GM12891 (cell line): ENCODE results near the gene CELSR1.
"Not testable (repeated sequence)": the region's sequence is repeated elsewhere in the genome, so short reads cannot be mapped to it uniquely, and the experiment has no call there.

ENCODE experiments used
- DNase-seq: peaks from one replicate; pipeline ENCODE4 v3.0.0; 2011; ENCODE audit warnings: low spot score; ENCODE audit not compliant: insufficient read length
- FAIRE-seq: peaks from 2 replicates; lab custom pipeline; 2011; peaks lifted over from hg19 to GRCh38; lab: Jason Lieb, UNC
- PAX5 ChIP-seq: IDR thresholded peaks from 2 replicates; pipeline ENCODE4 v1.6.1; 2011; ENCODE audit warnings: low read length, moderate library complexity, mild to moderate bottlenecking; ENCODE audit not compliant: insufficient read depth, severe bottlenecking
- POLR2A ChIP-seq: IDR thresholded peaks from 2 replicates; pipeline ENCODE4 v1.6.1; 2011; ENCODE audit warnings: low read depth, low read length, control low read depth
- POLR2AphosphoS5 ChIP-seq: IDR thresholded peaks from 2 replicates; pipeline ENCODE4 v1.6.1; 2011; ENCODE audit warnings: low read depth, low read length, control low read depth
- POU2F2 ChIP-seq: IDR thresholded peaks from 2 replicates; pipeline ENCODE4 v1.6.1; 2011; ENCODE audit warnings: low read depth, mild to moderate bottlenecking, control low read depth, low read length, moderate library complexity
- SPI1 ChIP-seq: IDR thresholded peaks from 2 replicates; pipeline ENCODE4 v1.6.1; 2011; ENCODE audit warnings: low read depth, low read length, control low read depth
- TAF1 ChIP-seq: IDR thresholded peaks from 2 replicates; pipeline ENCODE4 v1.6.1; 2011; ENCODE audit warnings: low read depth, low read length, control low read depth

The CELSR1 gene

GRCh38 chr22:46328797-46329196 lies 208.6 kb downstream of the CELSR1 start:
- FAIRE-seq = no peak
- TF ChIP-seq SPI1 (no peak), PAX5 (no peak), POU2F2 (no peak), POLR2AphosphoS5 (no peak), POLR2A (no peak), TAF1 (no peak)

GRCh38 chr22:46327691-46328465 lies 209.5 kb downstream of the CELSR1 start:
- no peak for TF ChIP-seq POLR2A
- TF ChIP-seq PAX5 = no peak
- no peak for TF ChIP-seq POLR2AphosphoS5
- DNase-seq = no peak
- FAIRE-seq = no peak

More at GRCh38 chr22:46328797-46329196, 208.6 kb downstream of the CELSR1 start:
- DNase-seq = no peak

GRCh38 chr22:46326066-46326680 lies 211.2 kb downstream of the CELSR1 start:
- TF ChIP-seq TAF1 (no peak), PAX5 (no peak), POLR2A (no peak), POLR2AphosphoS5 (no peak), SPI1 (no peak), POU2F2 (no peak)
- FAIRE-seq (no peak), DNase-seq (no peak)

GRCh38 chr22:46323162-46323561 lies 214.3 kb downstream of the CELSR1 start:
- TF ChIP-seq POU2F2 (no peak), TAF1 (no peak), PAX5 (no peak), SPI1 (no peak), POLR2A (no peak), POLR2AphosphoS5 (no peak)
- DNase-seq (no peak), FAIRE-seq (no peak)

GRCh38 chr22:46322711-46323110 lies 214.7 kb downstream of the CELSR1 start:
- no peak for TF ChIP-seq SPI1
- TF ChIP-seq POLR2AphosphoS5 = no peak
- DNase-seq (no peak), FAIRE-seq (no peak)

- TF ChIP-seq TAF1 (no peak), POLR2A (no peak), SPI1 (no peak), PAX5 (no peak), POLR2AphosphoS5 (no peak), POU2F2 (no peak)
- DNase-seq (no peak), FAIRE-seq (no peak)
These were observed 216.6 kb downstream of the CELSR1 start for GRCh38 chr22:46320716-46321386.

- no peak for DNase-seq
- no peak for TF ChIP-seq POLR2AphosphoS5
These were observed 217.2 kb downstream of the CELSR1 start for GRCh38 chr22:46320166-46320710.

GRCh38 chr22:46319319-46319718 lies 218.1 kb downstream of the CELSR1 start:
- TF ChIP-seq TAF1 (no peak), PAX5 (no peak), POLR2A (no peak), POLR2AphosphoS5 (no peak), SPI1 (no peak), POU2F2 (no peak)
- FAIRE-seq = no peak
- no peak for DNase-seq

More at GRCh38 chr22:46320166-46320710, 217.2 kb downstream of the CELSR1 start:
- peak; percentile 16 for FAIRE-seq

GRCh38 chr22:46318576-46318975 lies 218.8 kb downstream of the CELSR1 start:
- FAIRE-seq (no peak), DNase-seq (no peak)
- TF ChIP-seq POLR2AphosphoS5 (no peak), PAX5 (no peak), SPI1 (no peak), POLR2A (no peak), POU2F2 (no peak), TAF1 (no peak)

GRCh38 chr22:46317646-46318045 lies 219.8 kb downstream of the CELSR1 start:
- TF ChIP-seq SPI1 (no peak), TAF1 (no peak), POU2F2 (no peak), POLR2AphosphoS5 (no peak), POLR2A (no peak), PAX5 (no peak)
- FAIRE-seq = no peak
- no peak for DNase-seq

GRCh38 chr22:46315976-46316375 lies 221.4 kb downstream of the CELSR1 start:
- FAIRE-seq (no peak), DNase-seq (no peak)
- TF ChIP-seq POLR2A (no peak), SPI1 (no peak), POLR2AphosphoS5 (no peak), POU2F2 (no peak), TAF1 (no peak), PAX5 (no peak)

GRCh38 chr22:46312848-46313247 lies 224.6 kb downstream of the CELSR1 start:
- not testable (repeated sequence) for DNase-seq, FAIRE-seq
